Measurements from ENCODE around the gene RBPJ.
"Not testable (repeated sequence)": the region's sequence is repeated elsewhere in the genome, so short reads cannot be mapped to it uniquely, and the experiment has no call there.

The RBPJ gene

GRCh38 chr4:26377328-26378311, 56.8 kb downstream of the RBPJ start:
- DNase-seq = no peak

GRCh38 chr4:26379837-26380236, 59.0 kb downstream of the RBPJ start:
- no peak for DNase-seq

GRCh38 chr4:26380740-26381139, 59.9 kb downstream of the RBPJ start:
- DNase-seq = no peak

- DNase-seq = no peak
Measured at GRCh38 chr4:26384380-26385057, 63.7 kb downstream of the RBPJ start.

GRCh38 chr4:26385690-26386089, 64.9 kb downstream of the RBPJ start:
- DNase-seq = no peak

GRCh38 chr4:26386386-26386785, 65.6 kb downstream of the RBPJ start:
- DNase-seq = no peak

GRCh38 chr4:26388671-26389070, 67.9 kb downstream of the RBPJ start:
- no peak for DNase-seq

- no peak for DNase-seq
Measured at GRCh38 chr4:26397086-26397485, 76.3 kb downstream of the RBPJ start.

GRCh38 chr4:26400132-26400531, 79.3 kb downstream of the RBPJ start:
- no peak for DNase-seq

- DNase-seq = not testable (repeated sequence)
Measured at GRCh38 chr4:26402017-26402416, 81.2 kb downstream of the RBPJ start.

GRCh38 chr4:26402458-26402857, 81.6 kb downstream of the RBPJ start:
- no peak for DNase-seq

- DNase-seq = no peak
Measured at GRCh38 chr4:26404743-26405206, 84.0 kb downstream of the RBPJ start.

- no peak for DNase-seq
Measured at GRCh38 chr4:26406346-26406975, 85.6 kb downstream of the RBPJ start.

- no peak for DNase-seq
Measured at GRCh38 chr4:26407476-26407875, 86.7 kb downstream of the RBPJ start.

- peak; percentile 23 for DNase-seq
Measured at GRCh38 chr4:26410385-26411293, 89.8 kb downstream of the RBPJ start.

GRCh38 chr4:26412381-26413372, 91.9 kb downstream of the RBPJ start:
- DNase-seq = no peak

GRCh38 chr4:26413582-26413981, 92.8 kb downstream of the RBPJ start:
- no peak for DNase-seq

- no peak for DNase-seq
Measured at GRCh38 chr4:26418107-26418506, 97.3 kb downstream of the RBPJ start.

- no peak for DNase-seq
Measured at GRCh38 chr4:26418850-26419249, 98.0 kb downstream of the RBPJ start.

- DNase-seq = no peak
Measured at GRCh38 chr4:26420438-26420837, 99.6 kb downstream of the RBPJ start.

- no peak for DNase-seq
Measured at GRCh38 chr4:26420913-26421312, 100.1 kb downstream of the RBPJ start.
